GM19328 (cell line): Measurements from ENCODE around the gene CAND2.

Experiments
- ATAC-seq: cut with Tn5 transposase; IDR thresholded peaks from one replicate; pipeline ENCODE4 v1.9.1; 2021; ENCODE audit warnings: mild to moderate bottlenecking, moderate library complexity; ENCODE audit not compliant: unreplicated experiment

The CAND2 gene

DNA sequence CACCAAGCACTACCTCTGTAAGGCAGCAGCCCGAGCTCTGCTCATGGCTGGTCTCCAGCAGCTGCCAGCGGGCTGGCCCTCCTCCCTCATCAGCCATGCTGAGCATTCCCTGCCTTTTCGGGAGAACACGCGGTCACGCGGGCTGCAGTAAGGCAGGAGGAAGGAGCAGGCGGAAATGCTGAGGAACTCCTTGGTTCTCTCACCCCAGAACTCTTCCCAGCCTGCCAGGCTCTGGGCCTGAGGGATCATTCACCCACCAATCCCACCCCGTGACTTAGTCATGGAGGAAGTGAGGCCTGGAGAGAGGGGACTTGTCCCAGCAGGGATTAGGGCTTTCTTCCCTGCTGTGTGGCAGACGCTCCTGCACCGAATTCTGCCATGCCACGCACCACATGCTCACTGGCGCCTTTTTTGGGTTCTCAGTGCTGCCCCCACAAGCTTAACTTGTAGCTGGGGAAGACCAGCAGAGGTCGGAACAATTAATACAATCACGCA, 87.8 kb downstream of the CAND2 start:
- no peak for ATAC-seq
